Esophagus muscularis mucosa (tissue), 4 donors: ENCODE data around the gene ZNF100.

Experiments
- CTCF ChIP-seq, 3 experiments: fragments of 200-600 bp in 2 of 3; fragments of 450-650 bp in 1 of 3; sonication (generic) in 2 of 3; IDR thresholded peaks; one replicate each; pipeline ENCODE4 v1.5.1; 2017 to 2019; ENCODE audit warnings: antibody characterized with exemption in 3 of 3, mild to moderate bottlenecking in 2 of 3, moderate library complexity in 1 of 3
- EP300 ChIP-seq: sonication (generic); formaldehyde crosslinking; IDR thresholded peaks from one replicate; pipeline ENCODE4 v1.6.1; 2017; ENCODE audit warnings: antibody characterized with exemption
- POLR2A ChIP-seq: fragments of 450-650 bp; IDR thresholded peaks from one replicate; pipeline ENCODE4 v1.6.1; 2017; ENCODE audit warnings: antibody characterized with exemption, moderate library complexity, mild to moderate bottlenecking, low read depth
- POLR2AphosphoS5 ChIP-seq, 2 donors: sonication (generic); formaldehyde crosslinking; IDR thresholded peaks; one replicate each; pipeline ENCODE4 v1.6.1; 2017; ENCODE audit warnings: antibody characterized with exemption in 2 of 2

GRCh38 chr19:21694171-21694906 lies 73.0 kb downstream of the ZNF100 start:
- TF ChIP-seq CTCF (IDR thresholded peaks at IDR 0.05) (no peak), POLR2A (no peak), POLR2AphosphoS5 (IDR thresholded peaks at IDR 0.05) (no peak), EP300 (no peak)
